Medulla oblongata (tissue), 1 donor: Measurements from ENCODE around the gene ZNG1A.
A peak's percentile ranks its signal among the peaks of the same experiment; 100 is the strongest.
"Not testable (repeated sequence)": the region's sequence is repeated elsewhere in the genome, so short reads cannot be mapped to it uniquely, and the experiment has no call there.

ENCODE experiments used
- DNase-seq: peaks from one replicate; pipeline ENCODE4 v3.0.0-alpha.2; 2015; ENCODE audit errors: extremely low spot score

Gene ZNG1A

DNA sequence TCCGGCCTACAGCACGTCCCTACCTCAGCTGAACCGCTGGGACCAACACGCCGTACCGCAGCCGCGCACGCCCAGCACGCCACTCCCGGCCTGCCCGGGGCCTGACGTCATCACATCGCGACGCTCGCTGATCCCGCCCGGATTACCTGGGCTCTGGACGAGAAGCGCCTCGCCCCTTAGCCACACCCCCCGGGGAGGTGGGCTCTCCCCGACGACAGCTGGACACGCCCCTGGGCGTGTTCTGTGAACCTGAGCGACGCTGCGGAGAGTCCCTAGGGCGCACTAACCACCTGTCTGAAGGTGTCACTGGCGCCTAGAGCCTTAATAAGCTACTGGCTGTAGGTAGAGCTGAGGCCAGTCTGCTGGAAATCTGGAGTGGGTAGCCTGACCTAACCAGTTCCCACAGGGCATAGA is at the start of gene ZNG1A:
Gene ZNG1A, minus strand, starts transcription at position 87 of the 414 bp plus-strand sequence. CDS start 87 bp downstream, outside the sequence.
- DNase-seq, result peak; percentile 49

DNA sequence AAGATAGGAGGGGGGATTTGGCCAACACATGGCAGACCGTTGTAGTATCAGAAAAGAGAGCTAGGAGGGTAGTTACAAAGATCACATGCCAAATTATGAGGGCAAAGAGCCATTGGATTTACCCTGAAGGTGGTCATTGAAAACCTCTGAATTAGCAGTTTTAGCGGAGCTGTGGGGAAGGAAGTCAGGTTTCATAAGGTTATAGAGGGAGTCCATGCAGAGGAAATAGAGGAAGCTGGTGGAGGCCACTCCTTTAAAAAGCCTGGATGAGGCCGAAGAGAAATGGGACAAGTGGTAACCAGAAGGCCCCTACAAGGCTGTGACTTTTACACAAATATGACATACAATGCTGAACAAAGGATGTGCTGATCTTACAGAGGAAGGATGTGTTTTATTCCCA is 49.0 kb upstream of the ZNG1A start:
- no peak for DNase-seq

DNA sequence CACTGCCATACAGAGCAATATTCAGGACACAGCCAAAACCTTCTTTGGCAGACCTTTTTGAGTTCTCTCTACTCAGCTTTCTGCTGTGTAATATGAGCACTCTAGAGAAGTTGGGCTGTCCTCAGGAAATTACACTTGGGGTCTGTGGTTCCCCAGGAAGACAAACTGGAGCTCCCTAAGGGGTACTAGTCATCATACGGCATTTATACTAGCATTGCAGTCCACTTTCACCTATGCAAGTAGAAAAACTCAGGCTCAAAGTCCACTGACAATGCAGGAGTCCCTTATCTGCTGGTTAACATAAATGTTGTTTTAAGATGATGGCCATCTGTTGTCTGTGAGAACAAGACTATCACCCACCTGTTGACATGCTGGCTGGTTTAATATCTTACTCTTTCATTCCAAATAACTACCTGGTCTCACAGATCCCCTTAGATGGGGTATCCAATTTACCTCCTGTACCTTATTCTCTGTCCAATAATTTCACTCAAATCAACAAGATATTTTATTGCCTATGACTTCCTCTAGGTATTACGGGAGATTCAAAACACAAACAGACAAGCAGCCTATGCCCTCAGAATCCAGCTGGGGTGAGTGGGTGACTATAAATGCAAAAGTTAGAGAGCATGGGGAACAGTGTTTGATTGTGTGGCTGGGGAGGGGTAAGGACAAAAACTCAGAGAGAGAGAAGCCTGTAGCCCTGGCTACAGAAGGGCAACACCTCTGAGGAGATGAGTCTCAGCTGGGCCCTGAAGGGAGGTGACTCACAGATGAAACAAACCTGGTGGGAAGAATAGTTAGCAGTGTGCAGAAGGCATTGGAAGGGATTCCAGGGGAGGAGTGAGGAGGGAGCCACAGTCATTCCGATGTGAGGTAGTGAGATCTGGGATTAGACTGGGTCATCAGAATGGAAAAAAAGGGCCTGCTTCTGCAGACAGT is 46.0 kb upstream of the ZNG1A start:
- DNase-seq, result no peak

DNA sequence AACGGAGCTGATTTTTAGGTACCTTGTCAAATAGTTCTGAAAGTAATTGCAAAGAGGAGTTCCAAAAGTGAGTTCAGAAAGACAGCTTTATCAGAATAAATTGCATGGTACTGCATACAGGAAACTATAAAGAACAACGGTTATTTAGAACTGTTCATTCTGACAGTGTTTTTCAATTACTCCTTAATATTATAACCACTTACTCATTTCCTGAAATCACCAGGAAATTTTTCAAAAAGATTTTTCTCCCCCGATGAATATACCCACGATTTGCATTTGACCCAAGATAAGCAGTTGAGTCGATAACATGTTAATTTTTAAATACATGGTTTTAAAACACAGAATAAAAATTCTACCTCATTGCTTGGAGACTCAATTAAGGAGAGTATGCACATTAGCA is 45.2 kb upstream of the ZNG1A start:
- DNase-seq, result no peak

DNA sequence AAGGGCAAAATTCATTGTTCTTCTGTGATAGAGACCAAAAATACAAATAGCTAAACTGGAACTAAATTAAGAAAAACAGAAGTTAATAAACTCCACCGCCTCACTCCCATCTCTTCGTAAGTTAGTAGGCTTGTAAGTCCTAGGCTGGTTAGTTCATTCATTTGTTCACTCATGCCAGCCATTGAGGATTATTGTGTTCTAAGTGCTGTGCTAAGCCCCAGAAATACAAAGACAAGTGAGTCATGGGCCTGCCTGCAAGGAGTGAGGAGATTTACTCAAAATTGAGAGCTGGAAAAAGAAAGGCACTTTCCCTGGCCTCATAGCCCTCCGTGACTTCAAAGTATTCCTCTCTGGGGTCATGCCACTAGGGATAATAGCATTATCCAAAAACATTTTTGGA is 44.3 kb upstream of the ZNG1A start:
- no peak for DNase-seq

DNA sequence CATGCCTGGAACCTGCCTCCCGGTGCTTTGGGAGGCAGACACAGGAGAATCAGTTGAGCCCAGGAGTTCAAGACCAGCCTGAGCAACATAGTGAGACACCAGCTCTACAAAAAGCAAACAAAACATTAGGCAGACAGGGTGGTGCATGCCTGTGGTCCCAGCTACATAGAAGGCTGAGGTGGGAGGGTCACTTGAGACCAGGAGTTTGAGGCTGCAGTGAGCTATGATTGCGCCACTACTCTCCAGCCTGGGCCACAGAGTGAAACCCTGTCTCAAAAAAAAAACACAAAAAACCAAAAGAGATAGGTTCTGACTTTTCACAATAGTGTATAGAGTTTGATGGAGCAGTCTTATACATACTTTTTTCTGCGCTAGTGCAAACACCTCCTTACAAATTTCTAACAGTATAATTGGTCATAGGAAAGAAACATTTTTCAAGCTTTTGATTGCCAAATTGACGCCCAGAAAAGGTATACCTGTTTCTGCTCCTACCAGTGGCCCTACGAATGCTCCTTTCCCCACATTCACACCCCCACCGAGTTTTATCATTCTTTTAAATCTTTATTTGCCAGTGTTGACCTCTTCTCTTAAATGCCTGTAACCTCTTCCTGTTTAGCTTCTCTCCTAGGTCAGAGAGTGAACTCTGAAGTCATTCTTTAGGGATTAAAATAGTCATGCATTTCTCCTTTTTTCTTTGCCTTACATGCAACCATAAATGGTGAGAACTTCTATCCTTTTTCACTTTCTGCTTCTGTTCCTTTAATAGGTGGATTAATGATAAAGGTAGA is 43.3 kb upstream of the ZNG1A start:
- DNase-seq, result no peak

DNA sequence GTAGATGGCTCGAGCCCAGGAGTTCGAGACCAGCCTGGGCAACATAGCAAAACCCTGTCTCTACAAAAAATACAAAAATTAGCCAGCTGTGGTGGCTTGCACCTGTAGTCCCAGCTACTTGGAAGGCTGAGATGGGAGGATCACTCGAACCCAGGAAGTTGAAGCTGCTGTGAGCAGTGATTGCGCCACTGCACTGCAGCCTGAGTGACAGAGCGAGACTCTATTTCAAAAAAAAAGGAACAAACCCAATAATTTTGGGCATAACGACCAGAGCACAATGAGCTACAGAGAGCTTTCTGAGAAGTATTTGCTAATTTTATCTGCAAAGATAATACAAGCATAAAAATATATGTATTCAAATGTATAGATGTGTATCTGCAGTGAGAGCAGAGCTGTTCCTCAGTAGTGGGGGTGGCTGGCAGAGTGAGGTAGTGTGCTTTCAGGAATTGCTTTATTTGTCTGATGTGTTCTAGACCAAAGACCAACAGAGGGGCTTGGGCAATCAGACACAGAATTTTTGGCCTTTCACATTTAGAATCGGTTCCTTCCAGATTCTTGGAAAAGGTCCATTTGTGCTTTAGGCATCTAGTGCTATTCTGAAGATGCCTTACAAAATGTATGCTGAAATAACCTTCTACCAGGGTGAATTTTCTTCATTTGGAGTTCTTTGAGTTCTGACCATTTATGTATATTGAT is 41.0 kb upstream of the ZNG1A start:
- peak; percentile 51 for DNase-seq

DNA sequence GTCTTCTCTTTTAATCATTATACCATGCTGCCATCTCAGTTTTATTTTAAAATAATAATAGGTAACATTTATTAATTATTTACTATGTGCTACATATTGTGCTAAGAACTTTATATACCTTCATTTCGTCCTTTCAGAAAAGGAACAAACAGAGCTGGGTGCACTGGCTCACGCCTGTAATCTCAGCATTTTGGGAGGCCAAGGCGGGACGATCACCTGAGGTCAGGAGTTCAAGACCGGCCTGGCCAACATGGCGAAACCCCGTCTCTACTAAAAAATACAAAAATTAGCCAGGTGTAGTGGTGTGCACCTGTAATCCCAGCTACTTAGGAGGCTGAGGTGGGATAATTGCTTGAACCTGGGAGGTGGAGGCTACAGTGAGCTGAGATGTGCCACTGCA is 40.2 kb upstream of the ZNG1A start:
- not testable (repeated sequence) for DNase-seq

DNA sequence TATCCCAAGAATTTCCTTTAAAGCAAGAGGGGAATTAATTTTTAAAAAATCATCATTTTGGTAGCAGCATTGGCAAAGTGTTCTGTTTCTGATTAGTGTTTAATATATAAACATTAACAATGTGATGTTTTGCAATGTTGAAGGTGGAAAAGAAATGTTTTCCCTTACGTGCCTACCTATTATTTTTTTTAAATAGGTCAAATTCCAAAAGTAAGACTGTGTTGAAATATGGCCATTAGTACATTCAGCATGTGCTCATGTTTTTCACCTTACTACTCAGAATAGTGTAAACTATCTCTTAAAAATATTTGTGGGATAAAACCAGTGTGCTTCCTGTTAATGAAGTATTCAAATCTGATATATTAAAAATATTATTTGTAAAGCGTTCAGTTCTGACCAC is 39.1 kb upstream of the ZNG1A start:
- no peak for DNase-seq

DNA sequence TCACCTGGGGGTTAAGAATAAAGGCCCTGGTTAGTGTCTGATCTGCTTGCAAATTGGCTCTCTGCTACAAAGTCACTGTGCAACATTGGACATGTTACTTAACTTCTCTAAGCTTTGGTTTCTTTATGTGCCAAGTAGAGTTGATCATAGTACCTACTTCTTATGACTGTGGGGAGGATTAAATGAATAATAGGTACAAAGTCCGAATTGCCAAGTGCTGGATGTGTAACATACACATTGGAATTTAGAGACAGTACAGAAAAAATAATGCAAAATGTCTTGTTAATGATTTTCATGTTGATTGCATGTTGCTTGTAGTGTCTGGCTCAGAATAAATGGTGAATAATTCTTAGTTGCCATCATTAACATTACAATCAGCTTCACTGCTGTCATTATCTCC is 38.0 kb upstream of the ZNG1A start:
- no peak for DNase-seq

DNA sequence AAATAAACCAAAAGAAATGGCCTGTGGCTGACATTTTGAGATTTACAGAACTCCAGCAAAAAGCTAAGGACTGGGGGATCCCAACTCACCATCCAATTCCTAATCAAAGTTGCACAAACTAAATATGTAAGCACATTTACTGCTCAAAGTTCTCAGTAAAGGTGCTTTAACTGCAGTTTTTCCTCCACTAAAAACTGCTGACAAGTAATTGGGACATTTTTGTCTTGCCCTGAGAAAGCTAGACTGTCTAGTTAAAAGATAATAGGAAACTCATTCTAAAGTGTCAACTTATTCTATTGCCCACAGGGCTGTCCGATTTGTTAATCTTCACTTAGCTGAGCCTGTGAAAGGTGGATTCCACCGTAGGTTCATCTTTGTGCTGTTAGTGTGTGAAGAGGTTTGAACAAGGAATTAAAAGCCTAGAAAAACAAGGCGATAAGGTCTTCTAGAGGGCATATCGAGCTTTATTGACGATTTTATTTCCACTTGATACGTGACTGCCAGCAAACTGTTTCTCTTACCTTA is 36.8 kb upstream of the ZNG1A start:
- DNase-seq, result no peak

DNA sequence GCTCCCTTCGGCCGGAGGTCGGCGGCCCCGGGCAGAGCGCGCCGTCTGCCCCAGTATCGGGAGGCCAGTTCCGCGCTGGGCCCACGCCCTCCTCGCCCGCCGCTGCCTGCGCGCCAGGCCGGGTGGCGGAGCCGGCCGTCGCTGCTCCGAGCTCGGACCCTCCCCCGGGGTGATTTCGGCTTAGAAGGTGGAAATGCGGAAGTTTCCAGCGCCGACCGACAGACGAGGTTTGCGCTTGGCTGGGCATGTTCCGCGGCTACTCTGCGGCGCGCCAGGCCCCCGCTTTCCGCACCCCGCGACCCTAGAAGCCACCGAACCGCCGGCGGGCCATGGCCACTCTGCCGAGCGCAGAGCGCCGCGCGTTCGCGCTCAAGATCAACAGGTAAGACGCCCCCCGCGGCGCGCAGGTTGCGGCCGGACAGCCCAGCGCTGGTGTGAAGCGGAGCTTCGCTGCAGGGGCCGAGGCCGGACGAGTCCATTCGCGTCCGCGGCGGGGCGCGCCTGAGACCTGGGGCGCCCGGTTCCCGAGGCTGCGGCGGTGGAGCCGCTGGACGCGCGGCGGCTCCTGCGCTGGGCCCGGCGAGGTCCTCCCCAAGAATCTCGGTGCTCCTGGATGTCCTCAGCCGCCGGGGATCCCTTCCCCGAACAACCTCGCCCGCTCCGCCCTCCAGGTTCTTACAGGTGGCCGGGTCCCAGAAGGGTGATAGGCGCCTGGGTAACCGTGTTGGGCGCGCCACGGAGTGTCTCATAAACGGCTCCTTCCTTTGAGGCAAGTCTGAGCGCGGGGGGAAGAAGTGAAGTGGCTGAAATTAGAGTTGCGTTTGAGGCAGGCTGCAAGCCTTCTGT is 36.0 kb upstream of the ZNG1A start, which contains the start of gene DOCK8:
Gene DOCK8, plus strand, starts transcription at position 218 of the 846 bp plus-strand sequence. Its CDS starts 112 bp downstream, at position 330.
- no peak for DNase-seq

DNA sequence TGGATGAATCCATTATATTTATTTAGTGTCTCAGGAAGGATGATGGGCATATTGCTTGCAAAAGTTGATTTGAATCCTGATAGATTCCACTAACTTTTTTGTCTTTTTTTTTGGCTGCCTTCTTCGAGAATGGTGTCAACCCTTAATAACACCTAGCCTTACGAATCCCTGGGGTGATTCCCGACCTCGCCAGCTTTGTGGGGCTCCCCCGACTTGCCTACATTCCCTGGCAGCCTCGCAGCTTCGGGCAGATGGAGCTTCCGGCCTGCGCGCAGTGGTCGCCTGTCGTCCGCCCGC is 35.4 kb upstream of the ZNG1A start:
- no peak for DNase-seq

DNA sequence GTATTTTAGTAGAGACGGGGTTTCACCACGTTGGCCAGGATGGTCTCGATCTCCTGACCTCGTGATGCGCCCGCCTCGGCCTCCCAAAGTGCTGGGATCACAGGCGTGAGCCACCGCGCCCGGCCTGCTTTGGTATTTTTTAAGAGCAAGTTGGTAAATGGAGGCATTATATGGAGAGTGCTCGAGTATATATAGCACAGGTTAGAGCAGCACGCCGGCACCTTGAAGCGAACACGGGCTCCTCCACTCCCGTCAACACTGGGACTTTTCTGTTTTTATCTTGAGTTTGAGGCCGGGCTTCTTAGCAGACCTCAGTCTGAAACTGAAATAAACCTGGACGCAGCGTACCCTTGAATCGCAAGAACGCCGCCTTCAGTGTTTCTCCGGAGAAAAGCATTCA is 35.0 kb upstream of the ZNG1A start:
- not testable (repeated sequence) for DNase-seq

DNA sequence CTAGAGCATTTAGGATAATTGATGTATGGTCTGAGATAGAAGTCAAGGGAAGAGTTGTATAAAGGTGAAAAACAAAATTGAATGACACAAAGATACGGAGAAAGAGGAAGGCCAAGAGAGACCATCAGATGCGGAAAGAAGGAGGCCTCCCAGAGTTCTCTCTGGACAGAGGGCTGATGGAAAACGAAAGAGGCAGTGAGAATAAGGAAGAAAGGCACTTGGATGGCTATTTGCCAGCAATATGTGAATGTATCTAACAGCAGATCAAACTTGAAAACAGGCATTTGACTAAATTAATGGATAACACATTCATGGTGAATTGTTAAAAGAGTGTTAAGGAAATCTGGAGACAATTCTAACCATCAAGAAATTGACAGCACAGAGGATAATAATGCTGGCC is 33.4 kb upstream of the ZNG1A start:
- peak; percentile 80 for DNase-seq

DNA sequence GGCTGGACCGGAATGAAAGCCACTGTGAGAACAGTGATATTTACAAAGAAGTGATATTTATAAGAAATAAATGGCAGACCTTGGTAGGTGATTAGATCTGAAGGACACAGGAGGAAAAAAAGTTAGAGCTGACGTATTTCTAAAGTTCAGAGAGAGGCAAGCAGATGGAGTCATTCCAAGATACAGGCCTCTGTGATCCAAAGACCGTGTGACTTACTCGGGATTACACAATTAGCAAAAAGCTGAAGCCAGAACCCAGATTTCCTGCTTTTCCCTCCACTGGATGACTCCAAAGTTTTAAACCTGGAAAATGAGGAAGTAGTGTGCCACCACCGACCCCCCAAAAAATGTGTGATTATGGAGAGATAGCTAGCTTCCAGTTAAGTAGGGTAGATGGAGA is 32.7 kb upstream of the ZNG1A start:
- DNase-seq, result no peak

DNA sequence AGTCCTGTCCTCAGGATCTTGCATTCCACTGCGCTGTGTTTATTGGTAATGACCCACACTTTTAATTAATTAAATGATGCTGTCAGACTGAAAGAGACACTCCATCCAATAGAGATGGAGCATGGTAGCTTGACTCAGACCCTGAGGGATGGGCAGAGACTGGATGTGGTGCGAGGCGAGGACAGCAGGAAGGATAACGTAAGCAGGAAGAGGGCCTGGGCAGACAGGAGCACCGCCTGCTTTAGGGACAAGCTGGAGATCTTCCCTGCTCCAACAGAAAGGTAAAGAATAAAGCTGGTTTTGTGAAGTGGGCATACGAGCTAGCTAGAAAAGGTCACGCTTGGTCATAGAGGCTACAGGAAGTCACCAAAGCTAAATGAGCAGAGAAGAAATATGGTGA is 32.2 kb upstream of the ZNG1A start:
- no peak for DNase-seq

DNA sequence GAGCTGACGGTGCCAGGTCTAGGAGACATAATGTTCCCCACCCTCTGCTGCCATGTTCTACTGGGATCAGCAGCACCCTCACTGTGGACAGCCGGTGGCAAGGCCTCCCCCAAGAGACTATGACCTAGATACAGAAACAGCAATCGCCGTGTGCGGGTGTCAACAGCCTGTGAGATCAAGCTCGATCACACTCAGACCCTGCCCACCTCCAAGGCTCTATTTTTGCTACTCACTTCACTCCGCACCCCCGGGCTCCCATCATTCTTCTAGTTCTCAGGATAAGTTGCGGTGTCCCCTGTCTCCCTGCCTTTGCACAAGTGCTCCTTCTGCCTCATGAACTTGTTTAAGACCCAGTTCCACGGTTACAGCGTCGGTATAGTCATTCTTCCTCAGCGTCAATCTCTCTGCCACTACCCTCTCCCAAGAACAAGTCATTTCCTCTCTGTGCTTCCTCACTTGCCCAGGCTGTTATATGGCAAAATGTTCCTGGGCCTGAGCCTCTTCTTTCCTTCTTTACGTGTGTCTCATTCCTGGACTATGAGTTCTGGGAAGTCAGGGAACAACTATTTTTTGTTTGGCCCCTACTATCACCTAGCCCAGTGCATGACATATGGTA is 30.4 kb upstream of the ZNG1A start:
- no peak for DNase-seq

DNA sequence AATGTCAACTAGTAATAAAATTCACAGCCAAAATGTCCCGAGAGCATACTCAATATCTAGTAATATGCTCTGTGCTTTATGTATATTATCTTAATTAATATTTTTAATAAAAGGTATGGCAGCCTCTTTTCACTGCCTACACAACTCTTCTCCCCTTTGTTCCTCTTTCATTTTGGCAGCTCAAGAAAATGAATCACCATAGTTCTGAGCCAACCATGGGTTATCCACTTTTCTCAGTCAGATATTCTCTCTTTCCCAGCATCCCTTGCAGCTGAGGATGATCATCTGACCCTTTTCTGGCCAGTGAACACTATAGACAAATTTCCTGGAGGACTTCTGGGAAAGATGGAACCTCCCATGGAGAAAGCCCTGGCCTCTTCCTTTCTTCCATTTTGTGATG is 27.6 kb upstream of the ZNG1A start:
- DNase-seq, result no peak

DNA sequence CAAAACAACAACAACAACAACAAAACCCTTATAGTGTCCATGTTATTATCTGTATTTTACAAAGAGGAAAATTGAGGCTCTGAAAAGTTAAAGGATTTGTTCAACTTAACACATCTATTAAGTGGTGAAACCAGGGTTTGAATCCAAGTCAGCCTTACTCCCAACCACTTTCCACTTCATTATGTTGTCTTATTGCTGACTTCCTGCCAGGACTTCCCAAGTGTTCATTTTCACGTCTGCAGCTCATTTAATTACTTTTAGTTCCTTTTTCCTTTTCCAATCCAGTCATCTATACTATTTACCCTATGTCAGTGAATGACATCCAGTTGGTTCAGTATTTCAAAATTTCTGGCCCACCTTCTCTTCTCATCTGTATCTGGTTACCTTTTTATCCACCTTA is 20.7 kb upstream of the ZNG1A start:
- not testable (repeated sequence) for DNase-seq
